Left lung (tissue), 10 donors: ENCODE data around the gene FOXP4. TPM values are rescaled to one million over a fixed set of nuclear protein-coding genes. Genes with fewer than 3 reads are reported as not detected.

Experiments
- ATAC-seq: fragments of 200-7000 bp; cut with Tn5 transposase; one replicate; pipeline ENCODE4 v1.9.1; 2020; ENCODE audit warnings: moderate library complexity
- DNase-seq, 4 donors: peaks; one replicate each; pipeline ENCODE4 v3.0.0-alpha.2; 2013 to 2020
- H3K27ac ChIP-seq, 2 donors: fragments of 200-600 bp; sonication (generic) in 1 of 2; one replicate each; pipeline versions ENCODE4 v1.5.0 to v1.8.0; 2020 to 2021
- H3K27me3 ChIP-seq, 2 donors: fragments of 200-600 bp; sonication (generic) in 1 of 2; one replicate each; pipeline versions ENCODE4 v1.5.0 to v1.8.0; 2020 to 2021
- H3K36me3 ChIP-seq, 2 donors: fragments of 200-600 bp; sonication (generic) in 1 of 2; one replicate each; pipeline versions ENCODE4 v1.5.0 to v1.8.0; 2020 to 2021
- H3K4me1 ChIP-seq, 2 donors: fragments of 200-600 bp; one replicate each; pipeline ENCODE4 v1.8.0; 2021
- H3K4me3 ChIP-seq, 2 donors: fragments of 200-600 bp; sonication (generic) in 1 of 2; one replicate each; pipeline versions ENCODE4 v1.5.0 to v1.8.0; 2020 to 2021; ENCODE audit warnings: mild to moderate bottlenecking in 1 of 2
- H3K9me3 ChIP-seq, 2 donors: fragments of 200-600 bp; sonication (generic) in 1 of 2; one replicate each; pipeline versions ENCODE4 v1.5.0 to v1.8.0; 2020 to 2021
- intact Hi-C, 2 donors: fragments of 100-400 bp; cut with DNase I; formaldehyde crosslinking; loops; one replicate each; pipeline versions ENCODE4 v1.11.2 to v1.14.2; 2022
- polyA plus RNA-seq, 6 donors: library from polyadenylated mRNA; unstranded; fragments of 120-200 nt; gene quantifications; one replicate each; pipeline ENCODE4 v1.2.1, GENCODE V29; 2013; ENCODE audit not compliant: insufficient read length in 6 of 6
- total RNA-seq, 2 donors: library from RNA; stranded (reverse); fragmentation: NEBNext Ultra II Directional; extraction: Animal tissue kit (Norgen Biotek cat#: 25700); gene quantifications; one replicate each; pipeline ENCODE4 v1.2.1, GENCODE V29; 2021
- TF ChIP-seq, protein P1 (sequence below), 2 donors: fragments of 200-600 bp; sonication (generic) in 1 of 2; IDR thresholded peaks; one replicate each; pipeline versions ENCODE4 v1.5.0 to v1.8.0; 2021; ENCODE audit warnings: antibody characterized with exemption in 2 of 2
- donor health status: DM: no; HTN: yes; CAD: no.
- donor health status: DM: no; HTN: no; CAD: no.

FOXP4 gene
- total and polyA plus RNA-seq, 8 donors = 26.9 to 77.9 (median 60.2) TPM

DNA sequence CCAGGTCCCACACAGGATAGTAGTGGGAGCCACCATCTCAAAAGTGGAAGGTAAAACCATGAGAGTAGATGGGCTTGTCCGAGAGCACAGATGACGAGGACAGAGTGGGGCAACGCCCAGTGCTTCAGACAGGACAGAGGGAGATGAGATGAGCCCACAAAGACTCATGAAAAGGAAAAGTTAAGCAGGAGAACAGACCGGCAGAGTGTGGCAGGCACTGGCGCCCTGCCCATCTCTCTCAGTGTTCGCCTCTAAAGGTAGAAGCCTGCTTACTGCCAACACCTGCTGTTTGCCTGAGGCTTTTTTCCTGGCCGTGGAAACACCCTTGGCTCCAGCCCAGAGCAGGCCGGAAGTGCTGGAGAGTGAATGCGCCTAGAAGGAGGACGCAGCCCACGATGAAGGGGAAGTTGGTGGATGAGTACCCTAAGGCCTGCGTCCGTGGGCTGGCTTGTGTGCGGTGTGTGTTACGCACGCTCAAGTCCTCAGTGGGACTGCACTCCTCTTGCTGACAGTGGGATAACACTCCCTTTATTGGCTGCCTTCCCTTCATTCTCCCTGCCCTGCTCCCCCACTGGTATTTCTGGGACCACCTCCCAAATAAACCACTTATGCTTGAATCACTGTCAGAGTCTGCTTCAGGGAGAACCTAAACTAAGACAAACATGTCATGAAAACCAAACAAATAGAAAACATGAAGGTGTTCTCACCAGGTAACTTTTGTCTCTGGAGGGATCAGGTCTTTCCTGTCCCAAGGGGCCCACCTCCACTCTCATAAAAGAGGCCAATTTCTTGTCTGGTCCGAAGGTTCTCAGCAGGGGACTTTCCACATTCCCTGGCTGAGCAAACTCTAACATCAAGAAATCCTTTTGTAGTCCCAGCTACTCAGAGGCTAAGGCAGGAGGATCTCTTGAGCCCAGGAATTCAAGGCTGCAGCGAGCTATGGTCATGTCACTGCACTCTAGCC lies 9.1 kb upstream of the FOXP4 start:
- Histone ChIP-seq H3K27ac (no peak overlapping the region), H3K4me3 (no peak overlapping the region), H3K27me3 (peaks cover 0 to 7% of the 10 kb centered on the region in 2 donors), H3K9me3 (no peaks in the 10 kb centered on the region), H3K4me1 (peaks cover 19 to 28% of the 10 kb centered on the region in 2 donors), H3K36me3 (no peaks in the 10 kb centered on the region)
- peak; percentile 32 to 83 (median 74) for DNase-seq
- ATAC-seq = peak; percentile 79
- TF ChIP-seq, protein P1, sequence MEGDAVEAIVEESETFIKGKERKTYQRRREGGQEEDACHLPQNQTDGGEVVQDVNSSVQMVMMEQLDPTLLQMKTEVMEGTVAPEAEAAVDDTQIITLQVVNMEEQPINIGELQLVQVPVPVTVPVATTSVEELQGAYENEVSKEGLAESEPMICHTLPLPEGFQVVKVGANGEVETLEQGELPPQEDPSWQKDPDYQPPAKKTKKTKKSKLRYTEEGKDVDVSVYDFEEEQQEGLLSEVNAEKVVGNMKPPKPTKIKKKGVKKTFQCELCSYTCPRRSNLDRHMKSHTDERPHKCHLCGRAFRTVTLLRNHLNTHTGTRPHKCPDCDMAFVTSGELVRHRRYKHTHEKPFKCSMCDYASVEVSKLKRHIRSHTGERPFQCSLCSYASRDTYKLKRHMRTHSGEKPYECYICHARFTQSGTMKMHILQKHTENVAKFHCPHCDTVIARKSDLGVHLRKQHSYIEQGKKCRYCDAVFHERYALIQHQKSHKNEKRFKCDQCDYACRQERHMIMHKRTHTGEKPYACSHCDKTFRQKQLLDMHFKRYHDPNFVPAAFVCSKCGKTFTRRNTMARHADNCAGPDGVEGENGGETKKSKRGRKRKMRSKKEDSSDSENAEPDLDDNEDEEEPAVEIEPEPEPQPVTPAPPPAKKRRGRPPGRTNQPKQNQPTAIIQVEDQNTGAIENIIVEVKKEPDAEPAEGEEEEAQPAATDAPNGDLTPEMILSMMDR (IDR thresholded peaks at IDR 0.05) = no peak
- intact Hi-C loops = no loop called here

DNA sequence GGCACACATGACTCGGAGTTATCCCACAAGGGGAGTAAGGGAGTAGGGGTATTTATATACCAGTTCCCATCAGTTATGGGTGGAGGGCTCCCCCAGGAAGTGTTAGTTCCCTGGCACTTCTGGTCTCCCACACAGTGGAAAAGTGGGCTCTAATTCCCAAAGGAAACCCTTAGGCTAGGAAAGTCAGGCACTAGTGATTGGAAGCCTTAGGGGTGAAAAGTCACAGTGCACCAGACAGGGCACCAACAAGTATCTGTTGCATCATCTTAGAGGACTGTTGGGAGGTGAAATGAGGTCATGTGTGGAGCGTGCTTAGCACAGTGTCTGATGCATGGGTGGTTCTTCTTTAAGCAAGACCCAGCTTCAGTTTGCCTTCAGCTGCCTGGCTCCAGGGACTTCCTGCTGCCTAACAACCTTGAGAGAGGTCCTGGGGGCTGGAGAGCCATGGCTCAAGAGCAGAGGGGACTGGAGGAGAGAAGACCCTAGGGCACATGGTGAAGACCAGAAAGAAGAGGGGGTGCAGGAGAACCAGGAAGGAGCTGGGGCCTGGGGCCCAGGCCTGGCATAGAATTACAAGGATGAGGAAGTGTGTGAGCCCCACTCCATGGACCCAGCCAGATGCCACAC lies 7.5 kb upstream of the FOXP4 start:
- TF ChIP-seq, protein P1 (IDR thresholded peaks at IDR 0.05) = no peak
- peaks cover 0 to 4% of the 10 kb centered on the region in 2 donors for H3K27me3 ChIP-seq
- no peaks in the 10 kb centered on the region for H3K9me3 ChIP-seq
- ATAC-seq = peak; percentile 75
- peaks cover 19 to 28% of the 10 kb centered on the region in 2 donors for H3K4me1 ChIP-seq
- no peaks in the 10 kb centered on the region for H3K36me3 ChIP-seq
- intact Hi-C loops = no loop called here
- H3K27ac ChIP-seq = no peak overlapping the region
- H3K4me3 ChIP-seq = no peak overlapping the region
- no peak for DNase-seq

DNA sequence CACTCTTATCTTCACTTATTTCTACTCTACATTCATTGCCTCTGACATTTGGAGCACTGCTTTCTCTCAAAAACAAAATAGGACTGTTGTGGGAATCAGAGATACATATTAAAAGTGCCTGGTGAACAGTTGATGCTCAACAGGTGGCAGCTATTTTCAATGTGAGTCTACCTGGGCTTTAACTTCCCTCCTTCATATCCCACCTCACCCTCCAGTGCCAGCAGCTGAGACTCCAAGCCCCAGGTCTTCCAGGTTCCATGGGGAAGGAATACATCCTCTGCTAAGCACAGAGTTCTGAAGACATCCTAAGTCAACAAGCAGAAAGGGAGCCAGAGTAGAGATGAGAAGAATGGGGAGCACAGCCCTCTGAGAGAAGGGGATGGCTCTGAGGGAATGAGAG lies 7.0 kb upstream of the FOXP4 start:
- H3K4me1 ChIP-seq = peaks cover 19 to 28% of the 10 kb centered on the region in 2 donors
- no peaks in the 10 kb centered on the region for H3K36me3 ChIP-seq
- ATAC-seq (no peak), DNase-seq (no peak)
- no peak overlapping the region for H3K4me3 ChIP-seq
- TF ChIP-seq, protein P1 (IDR thresholded peaks at IDR 0.05) = no peak
- no peaks in the 10 kb centered on the region for H3K9me3 ChIP-seq
- intact Hi-C loops = no loop called here
- no peaks in the 10 kb centered on the region for H3K27me3 ChIP-seq
- no peak overlapping the region for H3K27ac ChIP-seq

DNA sequence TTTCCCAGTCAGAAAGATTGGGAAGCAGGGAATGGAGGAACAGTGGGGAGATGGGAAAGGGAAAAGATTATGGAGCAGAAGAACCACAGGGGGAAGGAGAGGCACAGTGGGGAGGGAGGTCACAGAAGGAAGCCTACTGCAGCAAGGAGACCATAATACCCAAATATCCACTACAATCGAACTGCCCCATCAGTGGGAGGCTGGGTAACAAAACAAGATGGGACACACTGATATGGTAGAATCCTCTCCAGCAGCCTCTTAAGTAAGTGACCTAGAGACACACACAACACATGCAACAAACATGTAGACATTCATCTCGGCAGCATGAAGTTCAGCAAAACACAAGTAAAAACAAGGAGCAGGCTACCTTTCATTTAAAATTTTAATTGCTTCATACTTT lies 4.8 kb upstream of the FOXP4 start:
- DNase-seq (no peak), ATAC-seq (no peak)
- Histone ChIP-seq H3K27me3 (peaks cover 0 to 19% of the 10 kb centered on the region in 2 donors), H3K4me1 (peaks cover 23 to 40% of the 10 kb centered on the region in 2 donors), H3K4me3 (no peak overlapping the region), H3K9me3 (no peaks in the 10 kb centered on the region), H3K36me3 (no peaks in the 10 kb centered on the region), H3K27ac (no peak overlapping the region)
- TF ChIP-seq, protein P1 (IDR thresholded peaks at IDR 0.05) = no peak
- intact Hi-C loops = no loop called here

DNA sequence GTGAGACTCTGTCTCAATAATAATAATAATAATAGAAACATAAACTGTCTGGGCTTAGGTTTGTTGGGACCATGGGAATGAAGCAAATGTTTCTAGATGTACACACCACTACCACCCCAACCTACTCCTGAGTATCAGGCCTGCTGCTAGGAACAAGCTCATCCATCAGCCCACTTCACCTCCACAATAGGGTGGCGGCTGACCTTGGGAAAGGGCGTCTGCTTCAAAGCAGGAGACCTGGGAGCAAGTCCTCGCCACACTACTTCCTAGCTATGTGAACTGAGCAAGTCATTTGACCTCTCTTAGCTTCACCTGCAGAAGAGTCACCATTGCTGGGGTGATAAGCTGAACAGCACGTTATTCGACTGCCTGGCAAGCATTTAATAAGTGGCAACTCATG lies 3.1 kb upstream of the FOXP4 start:
- H3K36me3 ChIP-seq = no peaks in the 10 kb centered on the region
- no peak overlapping the region for H3K4me3 ChIP-seq
- peaks cover 0 to 33% of the 10 kb centered on the region in 2 donors for H3K27me3 ChIP-seq
- no peaks in the 10 kb centered on the region for H3K9me3 ChIP-seq
- no peak for DNase-seq
- intact Hi-C loops = no loop called here
- H3K27ac ChIP-seq = no peak overlapping the region
- no peak for ATAC-seq
- TF ChIP-seq, protein P1 (IDR thresholded peaks at IDR 0.05) = no peak
- peaks cover 10 to 38% of the 10 kb centered on the region in 2 donors for H3K4me1 ChIP-seq
